SU-DHL-6 (cell line): ENCODE results near the gene ZMYND8.

Source experiments
- CTCF ChIP-seq: fragments of 200-600 bp; sonication (generic); IDR thresholded peaks from one replicate; pipeline ENCODE4 v1.5.1; 2017; ENCODE audit warnings: antibody characterized with exemption, mild to moderate bottlenecking, low read length, moderate library complexity; ENCODE audit not compliant: insufficient read depth, poor library complexity, severe bottlenecking
- EZH2phosphoT487 ChIP-seq: fragments of 200-600 bp; sonication (generic), shearing (Covaris generic); conservative IDR thresholded peaks from 2 replicates; pipeline ENCODE4 v1.6.1; 2018; ENCODE audit warnings: mild to moderate bottlenecking, antibody characterized with exemption, low read length, moderate library complexity, mixed read lengths

- TF ChIP-seq CTCF (no peak), EZH2phosphoT487 (no peak)
Measured at GRCh38 chr20:47309394-47309793, 47.1 kb downstream of the ZMYND8 start.
